Nucleus accumbens (tissue), 56 donors: ENCODE data around the gene RFWD3.
A peak's percentile ranks its signal among the peaks of the same experiment; 100 is the strongest.

Experiments used
- DNase-seq, 56 donors: peaks; one replicate each; lab custom pipeline; 2025; lab: John Stamatoyannopoulos, UW

RFWD3 gene

DNA sequence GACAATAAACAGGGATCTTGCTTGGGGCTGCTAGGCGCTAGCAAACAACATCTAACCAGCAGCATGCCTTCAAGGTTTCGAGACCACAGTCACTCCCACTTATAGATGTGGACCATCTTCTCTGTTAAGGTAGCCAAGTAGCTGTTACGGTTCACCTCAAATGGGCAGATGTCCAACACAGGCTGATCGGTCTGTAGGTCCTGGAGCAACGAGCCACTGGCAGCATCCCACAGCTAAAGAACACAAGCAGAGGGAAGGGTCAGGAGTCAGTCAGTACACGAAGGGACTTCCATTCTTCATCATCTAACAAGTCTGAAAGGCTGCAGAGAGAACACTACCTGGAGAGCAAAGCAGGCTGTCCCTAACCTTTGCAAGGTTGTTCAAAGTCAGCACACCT, 42.8 kb downstream of the RFWD3 start:
- no peak for DNase-seq

DNA sequence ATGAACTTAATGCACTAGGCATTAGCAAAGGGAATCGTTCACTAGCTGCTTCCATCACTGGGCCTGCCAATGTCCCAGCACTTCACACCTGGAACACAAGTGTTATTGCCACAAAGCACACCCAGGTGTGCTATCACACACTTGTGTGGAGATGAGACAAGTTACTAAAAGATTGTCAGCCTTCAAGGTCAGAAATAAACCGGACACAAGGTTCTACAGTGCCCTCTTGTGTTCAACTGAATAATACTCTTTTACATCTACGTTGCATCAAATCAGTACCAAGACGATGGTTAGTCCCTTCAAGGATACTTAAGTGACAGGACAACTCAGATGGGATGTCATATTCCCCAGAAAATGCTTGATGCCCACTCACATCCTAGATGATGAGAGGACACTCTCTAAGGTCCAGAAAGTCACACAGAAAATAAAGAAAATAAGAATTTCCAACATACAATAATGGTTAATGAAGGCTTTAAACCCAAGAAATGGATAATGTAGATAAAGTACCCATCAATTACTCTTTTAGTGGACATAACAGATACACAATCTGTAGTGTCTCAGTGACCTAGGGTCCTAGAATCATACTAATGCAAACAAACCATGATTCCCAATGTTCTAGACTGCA, 43.4 kb downstream of the RFWD3 start:
- peak in 5 of 56 donors; percentile 1 to 9 (median 2) for DNase-seq

DNA sequence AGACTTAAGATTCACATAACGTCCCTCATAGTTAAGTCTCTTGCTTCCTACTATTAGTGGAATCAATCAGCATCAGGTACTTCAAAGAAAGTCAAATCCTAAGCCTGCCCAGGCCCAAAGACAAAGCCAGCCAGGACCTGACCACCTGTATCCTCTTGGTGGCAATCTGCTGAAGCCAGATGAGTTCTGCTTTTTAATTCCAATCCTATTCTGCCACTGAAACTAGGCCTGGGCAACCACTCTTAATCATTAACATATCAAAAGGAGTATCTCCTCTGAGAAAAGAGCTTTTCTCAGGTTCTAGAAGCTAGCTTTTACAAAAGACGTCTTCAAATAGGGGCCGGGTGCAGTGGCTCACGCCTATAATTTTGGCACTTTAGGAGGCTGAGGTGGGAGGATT, 44.7 kb downstream of the RFWD3 start:
- DNase-seq: no peak

DNA sequence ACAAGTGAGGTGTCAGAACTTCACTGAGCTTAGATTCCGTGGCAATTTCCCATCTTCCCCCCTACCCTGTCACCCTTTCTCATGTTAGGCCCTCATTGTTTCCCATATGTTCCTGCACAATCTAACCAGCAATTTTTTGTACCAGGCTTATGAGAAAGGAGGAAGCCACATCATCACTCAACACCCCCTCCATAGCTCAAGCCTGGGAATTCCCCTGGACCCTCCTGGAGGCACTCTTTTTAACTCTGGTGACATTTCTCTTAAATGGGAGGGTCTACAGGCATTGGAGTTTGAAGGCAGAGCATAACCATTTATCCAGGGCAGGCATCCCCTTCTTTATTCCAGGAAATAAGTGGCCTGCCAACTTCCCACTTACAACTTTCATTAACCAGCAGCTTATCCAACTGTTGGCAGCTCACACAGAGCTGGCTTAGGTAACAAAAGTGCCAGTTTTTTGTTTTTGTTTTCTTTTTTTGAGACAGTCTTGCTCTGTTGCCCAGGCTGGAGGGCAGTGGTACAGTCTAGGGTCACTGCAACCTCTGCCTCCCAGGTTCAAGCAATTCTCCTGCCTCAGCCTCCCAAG, 49.4 kb downstream of the RFWD3 start:
- peak in 4 of 56 donors; percentile 1 to 19 (median 6) for DNase-seq

DNA sequence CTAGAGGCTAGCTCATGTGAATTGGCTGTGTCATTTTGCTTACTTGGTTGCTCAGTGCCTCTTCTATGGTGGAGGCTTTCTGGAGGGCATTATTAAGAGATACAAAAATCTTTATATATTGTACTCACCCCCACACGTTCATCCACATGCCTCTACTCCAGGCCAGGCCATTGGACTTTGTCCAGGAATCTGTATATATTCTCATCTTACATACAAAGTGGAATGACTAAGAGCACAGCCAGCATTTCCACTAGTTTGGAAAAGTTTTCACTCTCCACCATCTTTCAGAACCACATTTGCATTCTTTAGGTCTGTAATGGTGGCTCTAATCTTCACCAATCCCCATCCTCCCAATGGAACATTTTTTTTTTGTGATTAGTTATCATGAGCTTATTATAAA, 55.0 kb downstream of the RFWD3 start:
- no peak for DNase-seq

DNA sequence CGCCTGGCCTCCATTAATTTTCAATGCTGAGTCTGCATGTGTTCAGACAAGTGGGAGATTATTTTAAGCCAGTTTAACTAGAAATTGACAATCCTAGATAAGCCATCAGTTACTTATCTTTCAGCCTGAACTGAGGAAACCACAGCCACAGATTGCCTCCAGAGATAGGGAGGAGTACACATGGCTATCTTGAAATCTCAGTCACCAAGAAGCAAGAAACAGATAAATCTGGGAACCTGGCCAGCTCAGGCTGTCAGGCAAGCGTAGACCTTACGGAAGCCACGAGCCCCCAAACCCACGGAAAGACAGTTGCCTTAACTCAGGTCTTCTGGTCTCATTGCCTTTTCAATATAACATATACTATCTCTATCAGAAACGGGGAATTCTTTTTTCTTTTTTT, 57.7 kb downstream of the RFWD3 start:
- no peak for DNase-seq

DNA sequence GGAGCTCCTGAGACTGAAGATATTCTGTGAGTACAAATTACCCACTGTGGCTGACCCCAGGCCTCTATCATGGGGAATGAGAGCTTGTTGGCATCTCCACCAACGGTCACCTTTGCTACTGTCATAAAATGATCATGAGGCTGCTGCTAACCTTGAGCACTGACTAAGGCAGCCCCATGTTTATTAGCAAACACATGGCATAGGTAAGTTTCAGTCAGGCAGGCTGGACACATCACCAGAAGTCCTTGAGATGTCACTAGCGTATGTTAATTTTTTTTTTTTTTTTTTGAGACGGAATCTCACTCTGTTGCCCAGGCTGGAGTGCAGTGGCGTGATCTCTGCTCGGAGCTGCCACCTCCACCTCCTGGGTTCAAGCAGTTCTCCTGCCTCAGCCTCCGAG, 58.3 kb downstream of the RFWD3 start:
- no peak for DNase-seq

DNA sequence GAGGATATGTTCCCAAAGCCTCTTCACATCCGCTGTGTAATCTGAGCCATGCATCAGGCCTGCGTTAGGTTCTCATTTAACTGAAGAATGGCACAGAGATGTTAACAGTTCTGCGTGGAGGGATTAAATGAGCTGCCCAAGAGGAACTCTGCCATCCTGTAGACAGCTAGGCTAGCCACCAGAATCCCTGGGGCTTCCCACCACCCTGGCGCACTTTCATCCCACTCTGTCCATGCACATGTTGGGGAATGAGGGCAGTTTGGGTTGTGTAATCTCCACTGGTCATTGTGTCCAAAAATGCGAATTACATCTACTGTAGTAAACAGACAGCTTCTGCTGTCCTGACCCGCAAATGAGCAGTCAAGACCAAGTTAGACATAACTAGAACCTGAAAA, 58.7 kb downstream of the RFWD3 start:
- peak in 1 of 56 donors; percentile 2 for DNase-seq

DNA sequence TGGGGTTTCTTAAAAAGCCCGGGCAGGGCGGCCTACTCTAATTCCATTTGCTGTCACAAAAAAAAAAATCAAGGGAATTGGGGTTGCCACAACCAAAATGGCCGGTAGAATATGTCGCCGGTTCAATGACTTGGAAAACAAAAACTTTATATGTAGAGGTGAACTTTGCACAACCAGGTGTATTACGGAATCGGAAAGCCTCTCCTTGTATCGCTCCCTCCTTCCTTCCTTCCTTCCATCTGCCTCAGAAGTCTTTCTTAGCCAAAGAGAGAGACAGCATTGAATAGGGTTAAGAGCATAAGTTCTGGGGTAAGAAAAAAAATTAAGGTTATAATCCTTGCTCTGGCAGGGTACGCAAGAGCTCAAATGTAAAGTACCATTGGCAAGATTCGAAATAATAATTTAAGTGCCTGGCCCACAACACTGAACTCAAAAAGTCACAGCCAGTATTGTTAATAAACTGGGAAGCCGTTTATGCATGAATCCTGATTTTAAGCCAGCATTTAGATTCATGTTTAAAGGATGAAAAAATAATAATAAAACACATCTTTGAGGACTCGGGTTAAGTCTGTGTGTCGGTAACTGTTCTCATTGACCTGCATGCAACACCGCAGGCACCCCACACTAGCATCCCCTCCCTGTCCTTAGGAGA, 59.2 kb downstream of the RFWD3 start:
- DNase-seq: no peak

DNA sequence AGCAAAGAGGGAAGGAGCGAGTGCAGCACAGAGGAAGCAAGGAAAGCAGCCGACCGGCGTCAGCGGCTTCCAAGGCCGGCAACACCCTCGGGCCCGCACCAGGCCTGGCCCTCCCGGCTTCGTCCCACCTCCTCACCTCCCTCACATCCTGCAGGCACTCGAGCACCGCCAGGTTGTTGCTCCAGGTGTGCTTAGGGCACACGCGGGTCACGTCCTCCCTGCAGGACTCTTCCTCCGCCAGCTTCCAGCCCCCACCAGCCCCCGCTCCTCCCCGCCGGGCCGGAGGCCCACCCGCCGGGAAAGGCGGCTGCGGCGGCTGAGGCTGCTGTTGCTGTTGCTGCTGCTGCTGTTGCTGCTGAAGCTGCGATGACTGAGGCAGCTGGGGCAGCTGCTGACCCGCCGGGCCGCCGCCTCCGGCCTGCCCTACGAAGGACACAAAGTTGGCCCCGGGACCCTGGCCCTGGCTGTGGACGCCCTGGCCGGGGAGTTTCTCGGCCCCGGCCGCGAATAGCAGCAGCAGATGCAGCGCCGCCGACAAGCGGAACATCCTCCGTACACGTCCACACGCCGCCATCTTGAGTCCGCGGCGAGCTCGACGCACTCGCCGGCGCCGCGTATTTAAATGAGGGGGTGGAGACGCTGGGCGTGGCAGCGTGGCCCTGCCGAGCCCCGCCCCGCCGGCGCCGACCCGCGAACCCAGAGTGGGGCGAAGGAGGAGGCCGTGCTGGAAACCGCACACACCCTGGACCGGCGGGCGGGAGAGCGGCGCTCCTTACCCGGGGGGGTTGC, 60.0 kb downstream of the RFWD3 start, which contains the start of gene GLG1:
GLG1 (minus strand) TSS at position 594 of the 789 bp plus-strand sequence; CDS start at position 574, 20 bp downstream.
- peak in 55 of 56 donors; percentile 40 to 94 (median 85) for DNase-seq

DNA sequence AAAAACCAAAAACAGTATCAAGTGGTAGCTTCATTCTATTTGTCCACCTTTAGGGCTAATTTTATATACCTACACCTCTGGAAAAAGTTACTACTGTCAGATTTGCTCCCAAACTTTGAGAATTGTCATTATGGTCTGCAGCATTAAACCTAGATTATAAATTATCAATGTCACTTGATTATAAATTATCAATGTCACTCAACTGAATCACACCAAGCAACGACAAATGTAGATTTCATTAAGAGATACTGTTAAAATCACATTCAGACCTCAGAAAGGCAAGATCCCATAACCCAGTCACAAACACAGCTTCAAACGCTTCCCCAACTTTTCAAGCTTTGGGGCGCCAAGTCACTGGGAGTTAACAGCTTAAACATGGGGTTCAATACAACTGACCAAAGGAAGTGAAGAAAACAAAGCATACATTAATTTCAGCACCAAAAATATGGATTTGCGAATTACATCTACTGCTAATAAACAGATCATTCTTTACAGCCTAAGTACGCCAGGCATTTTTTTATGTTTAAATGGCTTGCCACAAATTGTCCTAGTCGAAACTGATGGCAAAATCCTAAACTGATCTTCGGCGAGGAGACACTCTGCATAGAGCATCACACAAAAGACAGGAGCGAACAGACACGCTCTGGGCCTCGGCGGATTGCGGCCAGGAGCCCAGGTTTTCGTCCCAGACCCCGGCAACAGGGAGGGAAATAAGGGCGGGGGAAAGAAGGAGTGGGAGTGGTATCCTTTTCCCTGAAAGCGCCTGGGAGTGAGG, 60.7 kb downstream of the RFWD3 start:
- peak in 4 of 56 donors; percentile 14 to 47 (median 42) for DNase-seq

DNA sequence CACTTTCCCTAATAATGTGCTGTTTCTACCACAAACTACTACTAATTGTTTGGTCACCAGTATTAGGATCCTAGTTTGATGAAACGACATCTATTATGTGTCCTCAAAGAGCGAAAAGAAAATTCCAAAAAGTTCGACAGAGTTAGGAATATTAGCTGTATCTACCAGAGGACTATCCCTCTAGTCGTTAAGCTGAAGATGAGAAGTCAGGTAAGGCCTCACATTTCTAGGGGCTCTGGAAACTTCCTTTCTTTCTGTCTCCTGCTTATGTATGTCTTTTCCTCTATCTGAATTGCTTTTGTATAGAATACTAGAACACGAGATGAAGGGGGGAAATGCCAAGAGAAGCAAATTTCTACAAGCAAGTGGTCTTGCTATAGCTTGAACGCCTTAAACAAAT, 61.3 kb downstream of the RFWD3 start:
- DNase-seq: no peak

DNA sequence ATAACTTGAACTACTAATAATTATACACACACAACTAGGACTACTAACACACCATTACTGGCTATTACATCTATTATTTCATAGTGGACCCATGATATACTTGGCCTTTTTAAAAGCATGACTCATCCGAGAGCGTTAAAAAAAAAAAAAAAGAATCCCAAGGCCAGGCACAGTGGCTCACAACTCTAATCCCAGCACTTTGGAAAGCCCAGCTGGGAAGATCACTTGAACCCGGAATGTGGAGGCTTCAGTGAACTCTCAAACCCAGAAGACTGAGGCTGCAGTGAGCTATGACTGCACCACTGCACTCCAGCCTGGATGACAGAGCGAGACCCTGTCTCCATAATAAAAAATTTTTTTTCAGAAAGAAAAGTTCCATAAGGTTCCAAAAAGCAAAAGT, 62.8 kb downstream of the RFWD3 start:
- no peak for DNase-seq

DNA sequence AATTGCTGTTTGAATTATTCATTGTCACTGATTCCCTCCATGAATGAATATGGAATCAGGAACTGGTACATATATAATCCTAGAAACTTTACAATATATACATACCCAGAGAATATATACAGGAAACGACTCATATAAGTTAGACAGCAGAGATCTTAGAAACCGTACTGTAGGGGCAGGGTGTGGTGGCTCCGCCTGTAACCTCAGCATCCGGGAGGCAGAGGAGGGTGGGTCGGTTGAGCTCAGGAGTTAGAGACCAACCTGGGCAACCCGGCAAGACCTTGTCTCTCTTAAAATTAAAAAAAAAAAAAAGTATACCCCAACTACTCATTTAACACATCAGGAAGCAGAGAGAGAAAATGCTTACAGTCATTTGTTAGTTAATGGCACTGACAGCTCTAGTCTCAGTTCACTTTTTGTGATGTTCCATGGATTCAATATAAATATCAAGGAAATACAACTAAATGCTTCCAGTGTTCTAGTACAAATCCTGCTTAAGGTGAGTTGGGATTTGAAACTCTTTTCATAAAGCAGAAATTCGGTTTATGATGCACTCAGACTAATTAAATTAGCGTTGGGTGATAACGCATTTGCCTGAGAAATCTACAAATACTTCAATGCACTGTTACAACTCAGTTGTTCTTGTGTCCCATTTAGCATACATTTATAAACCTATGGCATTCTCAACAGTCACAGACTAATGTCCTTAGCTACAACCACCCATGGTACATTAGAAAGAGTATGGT, 65.4 kb downstream of the RFWD3 start:
- no peak for DNase-seq

DNA sequence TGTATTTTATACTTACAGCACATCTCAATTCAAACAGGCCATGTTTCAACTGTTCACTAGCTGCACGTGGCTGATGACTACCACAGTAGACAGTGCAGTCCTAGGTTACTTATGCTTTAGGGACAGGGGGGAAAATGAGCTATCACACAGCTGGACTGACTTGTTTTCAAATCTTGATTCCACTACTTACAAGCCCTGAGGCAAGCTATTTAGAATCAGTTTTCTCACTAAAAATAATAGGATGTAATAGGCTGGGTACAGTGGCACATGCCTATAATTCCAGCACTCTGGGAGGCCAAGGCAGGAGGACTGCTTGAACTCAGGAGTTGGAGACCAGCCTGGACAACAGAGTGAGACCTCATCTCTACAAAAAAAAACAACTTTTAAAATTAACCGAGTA, 70.1 kb downstream of the RFWD3 start:
- no peak for DNase-seq

DNA sequence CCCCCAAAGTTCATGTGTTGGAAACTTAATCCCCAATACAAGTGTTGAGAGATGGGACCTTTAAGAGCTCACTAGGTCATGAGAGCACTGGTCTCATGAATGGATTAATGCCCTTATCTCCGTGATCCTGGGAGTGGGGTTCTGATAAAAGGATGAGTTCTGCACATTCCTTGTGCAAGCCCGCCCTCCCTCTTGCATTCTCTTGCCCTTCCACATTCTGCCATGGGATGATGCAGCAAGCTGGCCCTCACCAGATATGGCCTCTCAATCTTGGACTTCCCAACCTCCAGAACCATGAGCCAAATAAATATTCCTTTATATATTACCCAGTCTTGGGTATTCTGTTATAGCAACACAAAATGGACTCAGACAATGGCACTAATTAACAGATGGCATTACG, 73.8 kb downstream of the RFWD3 start:
- no peak for DNase-seq

DNA sequence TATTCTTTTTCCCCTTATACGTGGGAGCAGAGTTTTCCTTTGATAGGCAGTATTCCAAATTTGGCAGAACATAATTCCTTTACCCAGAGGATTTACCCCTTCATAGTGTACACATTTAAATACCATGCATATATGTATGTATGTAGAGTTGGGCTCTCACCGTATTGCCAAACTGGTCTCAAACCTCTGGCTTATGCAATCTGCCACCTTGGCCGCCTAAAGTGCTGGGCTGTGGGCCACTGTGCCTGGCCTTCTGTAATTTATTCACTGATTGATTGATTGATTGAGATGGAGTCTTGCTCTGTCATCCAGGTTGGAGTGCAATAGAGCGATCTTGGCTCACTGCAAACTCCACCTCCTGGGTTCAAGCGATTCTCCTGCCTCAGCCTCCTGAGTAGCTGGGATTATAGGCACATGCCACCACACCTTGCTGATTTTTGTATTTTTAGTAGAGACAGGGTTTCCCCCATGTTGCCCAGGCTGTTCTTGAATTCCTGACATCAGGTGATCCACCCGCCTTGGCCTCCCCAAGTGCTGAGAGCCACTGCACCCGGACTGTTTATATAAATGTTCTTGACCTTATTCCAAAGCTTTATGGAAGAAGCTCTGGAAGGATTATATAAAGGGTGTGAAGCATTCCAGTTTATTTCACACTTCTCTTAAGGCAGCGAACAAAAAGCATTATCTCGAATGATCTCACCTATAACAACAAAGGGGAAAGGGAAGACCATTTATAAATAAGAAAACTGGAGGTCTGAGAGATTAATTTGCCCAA, 74.6 kb downstream of the RFWD3 start:
- no peak for DNase-seq

DNA sequence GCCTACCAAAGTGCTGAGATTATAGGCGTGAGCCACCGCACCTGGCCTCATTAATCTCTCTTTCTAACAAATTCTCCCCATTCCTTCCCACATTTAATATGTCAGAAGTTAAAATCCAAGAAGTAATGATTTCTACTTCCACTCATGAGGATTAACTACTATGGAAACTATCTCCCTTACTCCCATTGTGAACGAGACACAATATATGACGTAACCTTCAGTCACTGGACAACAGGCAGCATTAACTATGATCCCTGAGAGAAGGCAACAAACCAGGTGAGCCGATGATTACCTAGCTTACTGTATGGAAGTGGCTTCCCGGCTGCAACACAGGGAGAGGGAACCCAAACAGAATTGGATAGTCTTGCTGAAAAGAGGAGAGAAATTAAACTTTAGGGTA, 79.7 kb downstream of the RFWD3 start:
- no peak for DNase-seq

DNA sequence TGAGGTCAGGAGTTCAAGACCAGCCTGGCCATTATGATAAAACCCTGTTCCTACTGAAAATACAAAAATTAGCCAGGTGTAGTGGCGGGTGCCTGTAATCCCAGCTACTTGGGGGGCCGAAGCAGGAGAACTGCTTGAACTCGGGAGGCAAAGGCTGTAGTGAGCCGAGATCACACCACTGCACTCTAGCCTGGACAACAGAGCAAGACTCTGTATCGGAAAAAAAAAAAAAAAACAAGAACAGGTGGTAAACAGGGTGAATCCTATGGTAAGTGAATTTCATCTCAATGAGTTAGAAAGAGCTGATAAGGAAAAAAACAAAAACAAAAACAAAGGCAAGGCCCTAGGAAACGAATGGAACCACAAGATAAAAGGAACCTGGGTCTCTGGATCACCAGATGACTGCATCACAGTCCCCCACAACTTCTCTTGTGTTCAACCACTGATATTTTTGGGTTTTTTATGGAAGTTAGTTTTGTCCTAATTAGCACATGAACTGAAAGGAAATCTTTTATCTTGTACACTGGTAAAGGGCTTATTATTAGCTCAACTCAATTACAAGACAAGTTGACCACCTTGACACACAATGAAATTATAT, 80.7 kb downstream of the RFWD3 start:
- no peak for DNase-seq
